HCT116 (cell line): Measurements from ENCODE around the gene MIF4GD. TPM values are rescaled to one million over a fixed set of nuclear protein-coding genes. Genes with fewer than 3 reads are reported as not detected.

Source experiments
- ATAC-seq: fragments of 200-7000 bp; cut with Tn5 transposase; 2 replicates; pipeline ENCODE4 v1.9.1; 2020; ENCODE audit warnings: mild to moderate bottlenecking, moderate library complexity
- BruUV-seq: library from RNA; stranded (reverse); fragments of 400-500 nt; replicated peaks from 2 replicates; lab custom pipeline; 2021; lab: Mats Ljungman, UMichigan
- CTCF ChIA-PET: fragments of 300-600 bp; sonication (Branson Sonifier 250); formaldehyde crosslinking; loops from one replicate; lab custom pipeline; 2021; ENCODE audit warnings: antibody characterized with exemption; lab: Charles Lee
- POLR2A ChIA-PET: fragments of 300-600, 350-600 bp; sonication (Branson Sonifier 250); formaldehyde crosslinking; loops from one replicate; lab custom pipeline; 2021; ENCODE audit warnings: antibody characterized with exemption; lab: Charles Lee
- RAD21 ChIA-PET, 2 experiments: fragments of 300-600 bp; sonication (Branson Sonifier 250); formaldehyde crosslinking; loops; one replicate each; lab custom pipeline; 2023; ENCODE audit warnings: low total read pairs in 2 of 2; ENCODE audit not compliant: uncharacterized antibody in 2 of 2, unreplicated experiment in 2 of 2, low non-redundant PET in 1 of 2; lab: Charles Lee
- DNase-seq: peaks from one replicate; pipeline ENCODE4 v3.0.0-alpha.2; 2010; ENCODE audit warnings: low read depth, low spot score
- H2AFZ ChIP-seq: fragments of 200-600 bp; shearing (Covaris generic), sonication (generic); 2 replicates; pipeline ENCODE4 v1.6.1; 2017; ENCODE audit warnings: low read depth, mixed run types, mixed read lengths, antibody characterized with exemption, low read length; ENCODE audit not compliant: poor library complexity, severe bottlenecking
- H3K27ac ChIP-seq: 2 replicates; pipeline ENCODE4 v1.5.1; 2012; ENCODE audit warnings: low read depth, low read length
- H3K27me3 ChIP-seq: fragments of 200-600 bp; sonication (generic); 2 replicates; pipeline ENCODE4 v1.6.1; 2016; ENCODE audit warnings: mixed run types, low read length, mixed read lengths; ENCODE audit not compliant: insufficient read depth
- H3K36me3 ChIP-seq, 2 experiments: fragments of 200-500 bp in 1 of 2; fragments of 200-600 bp in 1 of 2; sonication (Bioruptor generic) in 1 of 2; sonication (generic) in 1 of 2; 2 replicates each; pipeline versions ENCODE4 v1.5.1 to v1.6.1; 2014 to 2016; ENCODE audit warnings: low read length in 2 of 2, inconsistent platforms in 1 of 2, mixed read lengths in 1 of 2, mixed run types in 1 of 2; ENCODE audit not compliant: insufficient read depth in 2 of 2, control insufficient read depth in 1 of 2
- H3K4me1 ChIP-seq, 2 experiments: fragments of 200-600 bp in 1 of 2; sonication (generic) in 1 of 2; 2 replicates each; pipeline versions ENCODE4 v1.5.1 to v1.6.1; 2012 to 2017; ENCODE audit warnings: low read length in 2 of 2, inconsistent platforms in 1 of 2, mild to moderate bottlenecking in 1 of 2, mixed read lengths in 1 of 2, mixed run types in 1 of 2, moderate library complexity in 1 of 2; ENCODE audit not compliant: insufficient read depth in 2 of 2, control insufficient read depth in 1 of 2
- H3K4me2 ChIP-seq: fragments of 200-600 bp; sonication (generic); 2 replicates; pipeline ENCODE4 v1.6.1; 2017; ENCODE audit warnings: mixed run types, low read length, mixed read lengths
- H3K4me3 ChIP-seq, 2 experiments: fragments of 200-600 bp in 1 of 2; sonication (generic) in 1 of 2; replicated peaks in 1 of 2; 2 replicates each; pipeline ENCODE4 v1.5.1; 2011 to 2016; ENCODE audit warnings: low read length in 2 of 2, control low read depth in 1 of 2, low read depth in 1 of 2, mild to moderate bottlenecking in 1 of 2, mixed read lengths in 1 of 2, mixed run types in 1 of 2
- H3K79me2 ChIP-seq: fragments of 200-600 bp; sonication (generic); 2 replicates; pipeline ENCODE4 v1.6.1; 2017; ENCODE audit warnings: mild to moderate bottlenecking, mixed run types, low read length, moderate library complexity, mixed read lengths; ENCODE audit not compliant: insufficient read depth
- H3K9ac ChIP-seq: fragments of 200-600 bp; sonication (generic); 2 replicates; pipeline ENCODE4 v1.6.1; 2016; ENCODE audit warnings: low read length, mixed read lengths
- H3K9me2 ChIP-seq: fragments of 200-600 bp; sonication (generic), shearing (Covaris generic); 2 replicates; pipeline ENCODE4 v1.6.1; 2017; ENCODE audit warnings: mixed run types, mild to moderate bottlenecking, moderate library complexity; ENCODE audit not compliant: insufficient read depth
- H3K9me3 ChIP-seq, 2 experiments: fragments of 200-500 bp in 1 of 2; fragments of 200-600 bp in 1 of 2; sonication (Bioruptor generic) in 1 of 2; sonication (generic) in 1 of 2; 2 replicates each; pipeline ENCODE4 v1.6.1; 2014 to 2017; ENCODE audit warnings: low read length in 2 of 2, mixed read lengths in 2 of 2, inconsistent platforms in 1 of 2, low read depth in 1 of 2, mild to moderate bottlenecking in 1 of 2, mixed run types in 1 of 2, moderate library complexity in 1 of 2; ENCODE audit not compliant: control insufficient read depth in 1 of 2, insufficient read depth in 1 of 2
- H4K20me1 ChIP-seq: fragments of 200-600 bp; sonication (generic), shearing (Covaris generic); 2 replicates; pipeline ENCODE4 v1.6.1; 2017; ENCODE audit warnings: mixed run types, mild to moderate bottlenecking, moderate library complexity; ENCODE audit not compliant: insufficient read depth
- ATF3 ChIP-seq: IDR thresholded peaks from 2 replicates; pipeline ENCODE4 v1.6.1; 2012
- CEBPB ChIP-seq: IDR thresholded peaks from 2 replicates; pipeline ENCODE4 v1.6.1; 2012; ENCODE audit warnings: low read depth
- EGR1 ChIP-seq: IDR thresholded peaks from 2 replicates; pipeline ENCODE4 v1.6.1; 2012; ENCODE audit warnings: low read depth
- EZH2 ChIP-seq: fragments of 200-600 bp; sonication (generic); IDR thresholded peaks from 2 replicates; pipeline ENCODE4 v1.6.1; 2017; ENCODE audit warnings: antibody characterized with exemption, mixed run types
- FOSL1 ChIP-seq: IDR thresholded peaks from 2 replicates; pipeline ENCODE4 v1.6.1; 2012; ENCODE audit warnings: low read depth
- JUND ChIP-seq: IDR thresholded peaks from 2 replicates; pipeline ENCODE4 v1.6.1; 2012
- POLR2AphosphoS5 ChIP-seq: IDR thresholded peaks from 2 replicates; pipeline ENCODE4 v1.6.1; 2011; ENCODE audit warnings: mild to moderate bottlenecking, low read depth, low read length, moderate library complexity
- RAD21 ChIP-seq: IDR thresholded peaks from 2 replicates; pipeline ENCODE4 v1.6.1; 2012; ENCODE audit warnings: low read depth, mild to moderate bottlenecking
- SIN3A ChIP-seq: IDR thresholded peaks from 2 replicates; pipeline ENCODE4 v1.6.1; 2012; ENCODE audit warnings: low read depth
- SP1 ChIP-seq: IDR thresholded peaks from 2 replicates; pipeline ENCODE4 v1.6.1; 2012; ENCODE audit warnings: low read depth
- SRF ChIP-seq: IDR thresholded peaks from 2 replicates; pipeline ENCODE4 v1.6.1; 2012; ENCODE audit warnings: low read depth
- ZBTB33 ChIP-seq: IDR thresholded peaks from 2 replicates; pipeline ENCODE4 v1.6.1; 2011; ENCODE audit warnings: mild to moderate bottlenecking, low read length, moderate library complexity; ENCODE audit not compliant: insufficient replicate concordance; ENCODE audit errors: extremely low read depth
- ZFX ChIP-seq: fragments of 450-650 bp; IDR thresholded peaks from 2 replicates; pipeline ENCODE4 v1.6.1; 2017
- ZNF274 ChIP-seq: fragments of 200-500 bp; sonication (Bioruptor generic); IDR thresholded peaks from 2 replicates; pipeline ENCODE4 v1.6.1; 2014; ENCODE audit warnings: mild to moderate bottlenecking, low read depth, low read length, inconsistent platforms
- intact Hi-C: fragments of 100-400 bp; cut with micrococcal nuclease; formaldehyde crosslinking; loops from 2 replicates; pipeline ENCODE4 v1.10.0; 2022
- total RNA-seq: library from RNA; stranded (reverse); gene quantifications from one replicate; pipeline ENCODE4 v1.2.1, GENCODE V29; 2021; ENCODE audit not compliant: unreplicated experiment
- TF ChIP-seq, protein P1 (sequence below), 3 experiments: fragments of 200-600 bp in 1 of 3; sonication (generic) in 1 of 3; IDR thresholded peaks in 2 of 3; conservative IDR thresholded peaks in 1 of 3; 2 replicates each; pipeline ENCODE4 v1.5.1; 2012 to 2017; ENCODE audit warnings: low read depth in 2 of 3, low read length in 2 of 3, antibody characterized with exemption in 1 of 3, borderline replicate concordance in 1 of 3, control low read depth in 1 of 3, mild to moderate bottlenecking in 1 of 3, mixed read lengths in 1 of 3, mixed run types in 1 of 3, moderate library complexity in 1 of 3; ENCODE audit not compliant: insufficient read depth in 1 of 3

MIF4GD gene
- total RNA-seq, 1 experiment from 2014 or later: 35.2 TPM

DNA sequence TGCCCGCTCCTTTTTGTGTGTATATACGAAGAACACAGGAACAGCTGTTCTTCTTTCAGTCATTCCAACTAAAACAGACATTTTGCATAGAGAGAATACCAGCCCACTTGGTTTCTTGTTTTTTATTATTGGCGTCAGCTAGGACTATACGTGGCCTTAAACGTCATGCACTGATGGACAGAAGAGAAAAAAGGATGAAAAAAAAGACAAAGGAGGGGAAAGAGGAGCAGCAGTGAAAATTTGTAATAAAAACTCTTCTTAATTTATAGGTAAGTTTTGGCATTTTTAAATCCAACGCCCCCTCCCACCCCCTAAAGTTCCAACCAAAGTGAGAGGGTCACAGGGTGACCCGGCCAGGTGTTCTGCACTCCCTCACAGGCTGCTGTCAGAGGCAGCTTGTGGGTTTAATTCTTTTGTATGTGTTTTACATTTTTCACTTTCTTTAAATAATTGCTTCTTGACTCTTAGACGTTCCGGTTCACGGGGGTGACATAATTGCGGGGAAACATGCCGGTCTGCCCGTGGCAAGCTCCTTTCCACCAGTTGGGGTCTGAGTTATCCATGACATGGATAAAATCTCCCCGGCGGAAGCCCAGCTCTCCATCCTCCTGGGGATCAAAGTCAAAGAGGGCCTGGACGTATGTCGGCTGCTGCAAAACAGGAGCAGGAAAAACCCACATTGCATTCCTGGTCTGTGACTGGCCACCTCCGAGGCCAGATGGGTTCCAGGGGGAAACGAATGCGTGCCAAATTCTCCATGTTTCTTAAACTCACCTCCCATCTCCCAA lies 49.1 kb upstream of the MIF4GD start:
- ATAC-seq (no peak), DNase-seq (no peak)
- H3K27me3 ChIP-seq: no peaks in the 10 kb centered on the region
- BruUV-seq: TSS peak; percentile 45
- H3K4me1 ChIP-seq: peaks cover 0 to 8% of the 10 kb centered on the region in 2 experiments; a peak in 1 of 4 replicates
- H3K4me3 ChIP-seq: no peak overlapping the region
- ChIA-PET RAD21 (no interaction called here), CTCF (interaction anchor here (0.9 kb wide), 1 partner anchor 86 kb away, joined by 3 read pairs; the partner anchor contains the start of gene GRB2), POLR2A (no interaction called here)
- TF ChIP-seq ZBTB33 (no peak), SP1 (no peak), CEBPB (no peak), JUND (no peak), ATF3 (no peak), SRF (no peak), SIN3A (no peak), FOSL1 (no peak), ZNF274 (no peak), POLR2AphosphoS5 (no peak), EZH2 (no peak), ZFX (no peak), EGR1 (no peak), RAD21 (no peak)
- TF ChIP-seq, protein P1, sequence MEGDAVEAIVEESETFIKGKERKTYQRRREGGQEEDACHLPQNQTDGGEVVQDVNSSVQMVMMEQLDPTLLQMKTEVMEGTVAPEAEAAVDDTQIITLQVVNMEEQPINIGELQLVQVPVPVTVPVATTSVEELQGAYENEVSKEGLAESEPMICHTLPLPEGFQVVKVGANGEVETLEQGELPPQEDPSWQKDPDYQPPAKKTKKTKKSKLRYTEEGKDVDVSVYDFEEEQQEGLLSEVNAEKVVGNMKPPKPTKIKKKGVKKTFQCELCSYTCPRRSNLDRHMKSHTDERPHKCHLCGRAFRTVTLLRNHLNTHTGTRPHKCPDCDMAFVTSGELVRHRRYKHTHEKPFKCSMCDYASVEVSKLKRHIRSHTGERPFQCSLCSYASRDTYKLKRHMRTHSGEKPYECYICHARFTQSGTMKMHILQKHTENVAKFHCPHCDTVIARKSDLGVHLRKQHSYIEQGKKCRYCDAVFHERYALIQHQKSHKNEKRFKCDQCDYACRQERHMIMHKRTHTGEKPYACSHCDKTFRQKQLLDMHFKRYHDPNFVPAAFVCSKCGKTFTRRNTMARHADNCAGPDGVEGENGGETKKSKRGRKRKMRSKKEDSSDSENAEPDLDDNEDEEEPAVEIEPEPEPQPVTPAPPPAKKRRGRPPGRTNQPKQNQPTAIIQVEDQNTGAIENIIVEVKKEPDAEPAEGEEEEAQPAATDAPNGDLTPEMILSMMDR (IDR thresholded peaks at IDR 0.05 in 2 of 3, conservative IDR thresholded peaks at IDR 0.05 in 1 of 3; ENCODE audit: borderline replicate concordance in 1 of 3, insufficient read depth in 1 of 3, low read depth in 2 of 3, low read length in 2 of 3): no peak
- H2AFZ ChIP-seq: no peak overlapping the region
- H4K20me1 ChIP-seq: no peaks in the 10 kb centered on the region; the same call in 1 of the 2 replicates
- H3K9me3 ChIP-seq: no peaks in the 10 kb centered on the region
- H3K79me2 ChIP-seq: peaks cover 6% of the 10 kb centered on the region; the same call in 1 of the 2 replicates
- H3K27ac ChIP-seq: no peak overlapping the region
- no peak overlapping the region for H3K9ac ChIP-seq
- intact Hi-C loops: no loop called here
- no peak overlapping the region for H3K4me2 ChIP-seq
- H3K36me3 ChIP-seq: peaks cover 25 to 31% of the 10 kb centered on the region in 2 experiments; a peak in 3 of 4 replicates
- no peaks in the 10 kb centered on the region for H3K9me2 ChIP-seq
